GM19455 (cell line): ENCODE measurements around the gene NFIC.
"Not testable (repeated sequence)": the region's sequence is repeated elsewhere in the genome, so short reads cannot be mapped to it uniquely, and the experiment has no call there.

Source experiments
- ATAC-seq: cut with Tn5 transposase; IDR thresholded peaks from one replicate; pipeline ENCODE4 v1.9.1; 2021; ENCODE audit not compliant: unreplicated experiment

The NFIC gene

GRCh38 chr19:3506384-3507340 is 140.3 kb downstream of the NFIC start:
- peak; percentile 16 for ATAC-seq

- no peak for ATAC-seq
Measured at GRCh38 chr19:3507371-3508120, 141.2 kb downstream of the NFIC start.

- ATAC-seq, result not testable (repeated sequence)
Measured at GRCh38 chr19:3508121-3508661, 141.8 kb downstream of the NFIC start.

- no peak for ATAC-seq
Measured at GRCh38 chr19:3508771-3509535, 142.6 kb downstream of the NFIC start.

- no peak for ATAC-seq
Measured at GRCh38 chr19:3509566-3509989, 143.2 kb downstream of the NFIC start.

GRCh38 chr19:3510727-3511126 is 144.3 kb downstream of the NFIC start:
- ATAC-seq, result no peak

- no peak for ATAC-seq
Measured at GRCh38 chr19:3511506-3512251, 145.3 kb downstream of the NFIC start.

GRCh38 chr19:3512562-3513228 is 146.3 kb downstream of the NFIC start:
- no peak for ATAC-seq

- ATAC-seq, result no peak
Measured at GRCh38 chr19:3513229-3514140, 147.1 kb downstream of the NFIC start.

GRCh38 chr19:3514930-3515329 is 148.5 kb downstream of the NFIC start:
- no peak for ATAC-seq

- no peak for ATAC-seq
Measured at GRCh38 chr19:3515891-3516422, 149.6 kb downstream of the NFIC start.

- ATAC-seq, result no peak
Measured at GRCh38 chr19:3516675-3517207, 150.4 kb downstream of the NFIC start.

- ATAC-seq, result no peak
Measured at GRCh38 chr19:3517638-3518037, 151.3 kb downstream of the NFIC start.

- ATAC-seq, result no peak
Measured at GRCh38 chr19:3518255-3518654, 151.9 kb downstream of the NFIC start.

- no peak for ATAC-seq
Measured at GRCh38 chr19:3518659-3519058, 152.3 kb downstream of the NFIC start.
